ENCODE measurements around the gene PRDM8. TPM values are rescaled to one million over a fixed set of nuclear protein-coding genes. Genes with fewer than 3 reads are reported as not detected.

The PRDM8 gene
- total RNA-seq, 4 donors from 2014 or later, result 4.5 to 13.1 (median 12.6) TPM

DNA sequence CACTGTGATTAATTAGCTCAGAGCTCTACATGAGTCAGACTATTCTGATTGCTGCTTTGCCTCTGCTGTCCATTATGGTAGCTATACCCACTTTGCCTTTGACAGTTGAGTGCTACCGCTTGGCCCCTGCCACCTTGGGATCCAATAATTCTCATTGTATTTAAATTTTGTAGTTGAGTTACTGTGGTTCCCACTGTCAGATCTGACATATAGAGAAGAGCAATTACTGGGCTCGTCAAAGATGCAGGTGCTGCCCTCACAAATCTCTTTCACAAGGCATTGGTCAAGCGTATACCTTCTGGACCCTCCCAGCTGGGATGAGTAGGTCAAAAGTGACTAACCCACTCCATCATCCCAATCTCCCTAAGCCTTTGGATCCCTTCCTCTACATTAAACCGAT, 18.3 kb upstream of the PRDM8 start:
- H3K4me1 ChIP-seq, result no peaks in the 10 kb centered on the region
- DNase-seq, result no peak
- TF ChIP-seq, protein P1, sequence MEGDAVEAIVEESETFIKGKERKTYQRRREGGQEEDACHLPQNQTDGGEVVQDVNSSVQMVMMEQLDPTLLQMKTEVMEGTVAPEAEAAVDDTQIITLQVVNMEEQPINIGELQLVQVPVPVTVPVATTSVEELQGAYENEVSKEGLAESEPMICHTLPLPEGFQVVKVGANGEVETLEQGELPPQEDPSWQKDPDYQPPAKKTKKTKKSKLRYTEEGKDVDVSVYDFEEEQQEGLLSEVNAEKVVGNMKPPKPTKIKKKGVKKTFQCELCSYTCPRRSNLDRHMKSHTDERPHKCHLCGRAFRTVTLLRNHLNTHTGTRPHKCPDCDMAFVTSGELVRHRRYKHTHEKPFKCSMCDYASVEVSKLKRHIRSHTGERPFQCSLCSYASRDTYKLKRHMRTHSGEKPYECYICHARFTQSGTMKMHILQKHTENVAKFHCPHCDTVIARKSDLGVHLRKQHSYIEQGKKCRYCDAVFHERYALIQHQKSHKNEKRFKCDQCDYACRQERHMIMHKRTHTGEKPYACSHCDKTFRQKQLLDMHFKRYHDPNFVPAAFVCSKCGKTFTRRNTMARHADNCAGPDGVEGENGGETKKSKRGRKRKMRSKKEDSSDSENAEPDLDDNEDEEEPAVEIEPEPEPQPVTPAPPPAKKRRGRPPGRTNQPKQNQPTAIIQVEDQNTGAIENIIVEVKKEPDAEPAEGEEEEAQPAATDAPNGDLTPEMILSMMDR (IDR thresholded peaks at IDR 0.05), result no peak
- no peak for TF ChIP-seq POLR2A (IDR thresholded peaks at IDR 0.05)
- H3K27me3 ChIP-seq, result no peaks in the 10 kb centered on the region
- no peaks in the 10 kb centered on the region for H3K9me3 ChIP-seq
- intact Hi-C loops (cut with DNase I; ENCODE audit: low total_unique reads), result no loop called here
- H3K36me3 ChIP-seq, result no peaks in the 10 kb centered on the region
- H3K4me3 ChIP-seq, result no peak overlapping the region
- no peak overlapping the region for H3K27ac ChIP-seq

DNA sequence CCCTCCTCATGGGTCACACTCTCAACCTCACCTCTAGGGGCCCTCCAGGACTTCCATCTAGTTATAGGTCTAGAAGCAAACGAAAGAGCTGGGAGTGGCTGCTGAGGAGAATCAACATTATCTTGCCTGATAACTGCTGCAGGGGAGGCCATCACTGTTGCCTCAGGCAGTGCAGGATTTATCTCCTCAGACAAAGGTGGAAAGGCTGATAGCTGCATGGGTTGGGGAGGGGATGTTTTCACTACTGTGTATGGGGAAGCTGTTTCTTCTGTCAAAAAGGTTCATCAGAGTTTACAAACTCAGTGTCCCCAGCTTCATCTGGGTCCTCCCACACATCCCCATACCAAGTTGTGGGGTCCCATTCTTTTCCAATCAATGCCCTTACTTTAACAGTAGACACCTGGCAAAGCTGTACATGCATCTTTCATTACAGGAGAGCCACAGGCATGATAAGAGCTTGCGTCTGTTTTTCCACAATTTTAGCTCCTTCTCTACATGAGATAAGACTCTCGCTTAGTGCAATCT, 17.6 kb upstream of the PRDM8 start:
- no peak overlapping the region for H3K4me3 ChIP-seq
- no peaks in the 10 kb centered on the region for H3K36me3 ChIP-seq
- no peak overlapping the region for H3K27ac ChIP-seq
- no peaks in the 10 kb centered on the region for H3K27me3 ChIP-seq
- intact Hi-C loops (cut with DNase I; ENCODE audit: low total_unique reads), result no loop called here
- no peak for DNase-seq
- TF ChIP-seq, protein P1 (IDR thresholded peaks at IDR 0.05), result no peak
- no peak for TF ChIP-seq POLR2A (IDR thresholded peaks at IDR 0.05)
- H3K4me1 ChIP-seq, result no peaks in the 10 kb centered on the region
- H3K9me3 ChIP-seq, result no peaks in the 10 kb centered on the region

GRCh38 chr4:80180743-80181142, 16.6 kb upstream of the PRDM8 start:
- no peak overlapping the region for H3K4me3 ChIP-seq
- H3K9me3 ChIP-seq, result no peaks in the 10 kb centered on the region
- H3K36me3 ChIP-seq, result no peaks in the 10 kb centered on the region
- intact Hi-C loops (cut with DNase I; ENCODE audit: low total_unique reads), result no loop called here
- no peak for DNase-seq
- peaks cover 0 to 10% of the 10 kb centered on the region in 2 donors for H3K4me1 ChIP-seq
- no peak for TF ChIP-seq POLR2A (IDR thresholded peaks at IDR 0.05)
- TF ChIP-seq, protein P1 (IDR thresholded peaks at IDR 0.05), result no peak
- H3K27me3 ChIP-seq, result no peaks in the 10 kb centered on the region
- H3K27ac ChIP-seq, result no peak overlapping the region

DNA sequence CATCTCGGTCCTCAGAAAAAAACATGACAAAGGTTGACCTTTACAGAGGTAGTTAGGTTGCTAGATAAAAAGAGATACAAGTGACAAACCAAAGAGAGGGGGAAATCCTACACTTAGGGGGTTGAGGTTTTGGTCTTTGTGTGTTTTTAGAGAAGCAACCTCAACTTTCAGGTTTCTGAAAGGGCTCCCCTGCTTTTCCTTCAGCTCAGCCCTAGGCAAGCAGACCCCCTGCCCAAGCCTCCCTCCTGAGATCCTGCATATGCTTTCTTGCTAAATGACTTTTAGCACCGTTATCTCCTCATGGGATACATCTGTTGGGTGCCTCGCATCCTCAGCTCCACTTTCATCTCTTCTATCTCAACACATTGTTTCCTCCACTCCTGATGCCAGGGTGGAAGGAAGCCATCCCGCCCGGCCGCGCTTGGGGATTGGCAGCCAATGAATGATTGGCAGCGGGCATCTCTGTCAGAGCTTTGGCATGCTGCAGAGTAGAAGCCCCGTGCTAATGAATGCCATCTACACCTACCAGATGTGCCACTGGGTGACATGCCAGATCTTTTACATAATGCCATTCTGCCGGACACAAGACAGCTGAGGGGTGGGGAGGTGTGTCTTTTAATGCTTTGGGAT, 15.0 kb upstream of the PRDM8 start:
- Histone ChIP-seq H3K4me1 (peaks cover 0 to 12% of the 10 kb centered on the region in 2 donors), H3K36me3 (no peaks in the 10 kb centered on the region), H3K27ac (peak overlapping the region; percentile 4 to 91), H3K9me3 (no peaks in the 10 kb centered on the region), H3K27me3 (no peaks in the 10 kb centered on the region), H3K4me3 (no peak overlapping the region)
- DNase-seq, result no peak
- intact Hi-C loops (cut with DNase I; ENCODE audit: low total_unique reads), result no loop called here
- TF ChIP-seq, protein P1 (IDR thresholded peaks at IDR 0.05), result no peak
- no peak for TF ChIP-seq POLR2A (IDR thresholded peaks at IDR 0.05)

DNA sequence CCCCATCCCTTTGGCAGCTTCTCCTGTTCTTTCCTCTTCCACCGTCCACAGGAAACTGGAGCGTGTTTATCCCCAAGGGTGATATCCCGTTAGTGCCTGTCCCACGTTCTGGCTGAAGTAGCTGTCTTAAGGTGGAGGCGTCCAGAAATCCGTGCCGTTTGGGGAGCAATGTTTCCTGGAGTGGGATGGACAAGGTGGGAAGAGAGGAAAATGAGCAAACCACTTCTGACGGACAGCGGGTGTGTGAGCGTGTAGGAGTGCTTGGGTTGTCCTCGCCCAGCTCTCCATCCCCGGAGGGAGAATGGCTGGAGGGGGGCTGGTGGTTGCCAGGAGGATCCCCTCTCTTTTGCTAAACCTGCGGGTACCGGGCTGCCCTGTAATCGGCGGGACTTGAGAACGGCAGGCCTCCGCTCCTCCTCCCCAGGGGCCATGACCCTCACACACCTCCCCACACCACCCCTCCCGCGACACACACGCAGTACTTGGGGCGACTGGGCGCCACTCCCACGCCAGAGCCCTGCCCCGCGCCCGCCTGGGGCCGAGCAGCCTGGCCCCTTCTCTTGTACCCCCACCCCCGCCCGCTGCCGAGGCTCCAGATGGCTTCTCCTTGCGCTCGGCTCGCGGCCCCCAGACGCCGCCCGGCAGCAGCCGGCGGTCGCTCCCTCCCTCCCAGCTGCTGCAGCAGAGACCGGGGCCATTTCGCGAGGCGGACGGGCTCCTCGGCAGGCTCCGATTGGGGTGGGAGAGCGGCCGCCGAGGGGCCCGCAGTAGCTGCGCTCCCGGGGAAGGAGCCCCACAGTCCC, 13.9 kb upstream of the PRDM8 start:
- Histone ChIP-seq H3K27ac (peak overlapping the region; percentile 88 to 91), H3K4me3 (peak overlapping the region; percentile 57 to 60), H3K4me1 (peaks cover 0 to 12% of the 10 kb centered on the region in 2 donors), H3K27me3 (no peaks in the 10 kb centered on the region), H3K9me3 (no peaks in the 10 kb centered on the region), H3K36me3 (no peaks in the 10 kb centered on the region)
- intact Hi-C loops (cut with DNase I; ENCODE audit: low total_unique reads), result no loop called here
- peak; percentile 59 to 65 for DNase-seq
- TF ChIP-seq, protein P1 (IDR thresholded peaks at IDR 0.05), result no peak
- TF ChIP-seq POLR2A (IDR thresholded peaks at IDR 0.05), result no peak

Measured in uterus (tissue), 4 donors.